Calu3 (cell line): Measurements from ENCODE around the gene NR3C1. TPM values are rescaled to one million over a fixed set of nuclear protein-coding genes. Genes with fewer than 3 reads are reported as not detected.

Experiments used
- BruUV-seq: library from RNA; stranded (reverse); fragments of 400-500 nt; replicated peaks from 2 replicates; lab custom pipeline; 2021; lab: Mats Ljungman, UMichigan
- CTCF ChIA-PET: fragments of 300-600 bp; sonication (Branson Sonifier 250); formaldehyde crosslinking; loops from one replicate; lab custom pipeline; 2022; ENCODE audit warnings: antibody characterized with exemption; lab: Charles Lee
- DNase-seq: peaks from one replicate; pipeline ENCODE4 v3.0.0; 2022
- H3K27ac Mint-ChIP-seq: one replicate; pipeline ENCODE4 v1.8.0; 2022; ENCODE audit warnings: mixed read lengths; ENCODE audit not compliant: unreplicated experiment
- H3K27me3 Mint-ChIP-seq: one replicate; pipeline ENCODE4 v1.8.0; 2022; ENCODE audit warnings: mixed read lengths; ENCODE audit not compliant: unreplicated experiment
- H3K36me3 Mint-ChIP-seq: one replicate; pipeline ENCODE4 v1.8.0; 2022; ENCODE audit warnings: mild to moderate bottlenecking, moderate library complexity, mixed read lengths; ENCODE audit not compliant: insufficient read depth, unreplicated experiment
- H3K4me1 Mint-ChIP-seq: one replicate; pipeline ENCODE4 v1.8.0; 2022; ENCODE audit warnings: mild to moderate bottlenecking, low read depth, mixed read lengths; ENCODE audit not compliant: unreplicated experiment
- H3K4me3 Mint-ChIP-seq: one replicate; pipeline ENCODE4 v1.8.0; 2022; ENCODE audit warnings: mild to moderate bottlenecking, low read depth, moderate library complexity, mixed read lengths; ENCODE audit not compliant: unreplicated experiment
- H3K9me3 Mint-ChIP-seq: one replicate; pipeline ENCODE4 v1.8.0; 2022; ENCODE audit warnings: low read depth, mixed read lengths; ENCODE audit not compliant: unreplicated experiment
- intact Hi-C: fragments of 100-400 bp; cut with micrococcal nuclease; formaldehyde crosslinking; loops from one replicate; pipeline ENCODE4 v1.10.0; 2022; ENCODE audit not compliant: unreplicated experiment
- total RNA-seq: library from RNA; stranded (reverse); gene quantifications from 2 replicates; pipeline ENCODE4 v1.2.3, GENCODE V29; 2022
- TF ChIP-seq, protein P1 (sequence below): fragments of 200-600 bp; IDR thresholded peaks from one replicate; pipeline ENCODE4 v1.8.0; 2022; ENCODE audit warnings: antibody characterized with exemption; ENCODE audit not compliant: unreplicated experiment

The NR3C1 gene
- total RNA-seq, 1 experiment from 2014 or later: 63.1 TPM

DNA sequence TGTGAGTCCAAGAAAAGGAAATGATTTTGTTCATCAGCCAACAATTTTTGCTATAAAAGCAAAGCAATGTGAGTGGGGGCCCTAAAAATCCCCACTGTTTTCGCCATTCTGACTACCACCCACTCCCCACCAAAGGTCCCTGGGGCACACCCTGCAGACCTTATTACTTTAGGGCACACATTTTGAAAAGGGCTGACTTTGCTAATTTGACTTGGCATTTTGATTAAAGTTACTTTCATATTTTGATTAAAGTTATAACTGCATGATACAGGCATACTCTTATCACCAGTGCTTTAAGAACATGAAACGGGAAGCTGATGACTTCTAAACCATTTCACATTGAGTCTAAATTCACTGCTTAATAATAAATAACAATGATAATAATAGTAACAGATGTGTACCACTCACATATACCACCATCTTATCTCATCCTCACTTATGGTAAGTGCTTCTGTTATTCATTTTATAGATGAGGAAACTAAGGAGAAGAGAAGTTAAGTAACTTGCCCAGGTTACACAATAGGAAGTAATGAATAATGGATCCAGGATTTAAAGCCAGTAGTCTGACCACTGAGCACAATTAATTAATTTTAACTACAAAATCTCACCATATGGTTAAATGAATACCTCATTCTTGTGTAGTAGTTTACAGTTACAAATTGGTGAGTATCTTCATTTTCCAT lies 25.4 kb upstream of the NR3C1 start:
- intact Hi-C loops: no loop called here
- Mint-ChIP-seq H3K4me3 (no peak overlapping the region), H3K36me3 (no peaks in the 10 kb centered on the region), H3K27ac (no peak overlapping the region), H3K9me3 (no peaks in the 10 kb centered on the region), H3K27me3 (no peaks in the 10 kb centered on the region), H3K4me1 (peaks cover 6% of the 10 kb centered on the region)
- BruUV-seq: no TSS peak
- TF ChIP-seq, protein P1, sequence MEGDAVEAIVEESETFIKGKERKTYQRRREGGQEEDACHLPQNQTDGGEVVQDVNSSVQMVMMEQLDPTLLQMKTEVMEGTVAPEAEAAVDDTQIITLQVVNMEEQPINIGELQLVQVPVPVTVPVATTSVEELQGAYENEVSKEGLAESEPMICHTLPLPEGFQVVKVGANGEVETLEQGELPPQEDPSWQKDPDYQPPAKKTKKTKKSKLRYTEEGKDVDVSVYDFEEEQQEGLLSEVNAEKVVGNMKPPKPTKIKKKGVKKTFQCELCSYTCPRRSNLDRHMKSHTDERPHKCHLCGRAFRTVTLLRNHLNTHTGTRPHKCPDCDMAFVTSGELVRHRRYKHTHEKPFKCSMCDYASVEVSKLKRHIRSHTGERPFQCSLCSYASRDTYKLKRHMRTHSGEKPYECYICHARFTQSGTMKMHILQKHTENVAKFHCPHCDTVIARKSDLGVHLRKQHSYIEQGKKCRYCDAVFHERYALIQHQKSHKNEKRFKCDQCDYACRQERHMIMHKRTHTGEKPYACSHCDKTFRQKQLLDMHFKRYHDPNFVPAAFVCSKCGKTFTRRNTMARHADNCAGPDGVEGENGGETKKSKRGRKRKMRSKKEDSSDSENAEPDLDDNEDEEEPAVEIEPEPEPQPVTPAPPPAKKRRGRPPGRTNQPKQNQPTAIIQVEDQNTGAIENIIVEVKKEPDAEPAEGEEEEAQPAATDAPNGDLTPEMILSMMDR: no peak
- CTCF ChIA-PET: no interaction called here
- no peak for DNase-seq

GRCh38 chr5:143428155-143428554 lies 24.7 kb upstream of the NR3C1 start:
- Mint-ChIP-seq H3K4me3 (no peak overlapping the region), H3K36me3 (no peaks in the 10 kb centered on the region), H3K27ac (no peak overlapping the region), H3K27me3 (no peaks in the 10 kb centered on the region), H3K4me1 (no peaks in the 10 kb centered on the region), H3K9me3 (no peaks in the 10 kb centered on the region)
- intact Hi-C loops: no loop called here
- BruUV-seq: no TSS peak
- DNase-seq: no peak
- TF ChIP-seq, protein P1: no peak
- CTCF ChIA-PET: no interaction called here

DNA sequence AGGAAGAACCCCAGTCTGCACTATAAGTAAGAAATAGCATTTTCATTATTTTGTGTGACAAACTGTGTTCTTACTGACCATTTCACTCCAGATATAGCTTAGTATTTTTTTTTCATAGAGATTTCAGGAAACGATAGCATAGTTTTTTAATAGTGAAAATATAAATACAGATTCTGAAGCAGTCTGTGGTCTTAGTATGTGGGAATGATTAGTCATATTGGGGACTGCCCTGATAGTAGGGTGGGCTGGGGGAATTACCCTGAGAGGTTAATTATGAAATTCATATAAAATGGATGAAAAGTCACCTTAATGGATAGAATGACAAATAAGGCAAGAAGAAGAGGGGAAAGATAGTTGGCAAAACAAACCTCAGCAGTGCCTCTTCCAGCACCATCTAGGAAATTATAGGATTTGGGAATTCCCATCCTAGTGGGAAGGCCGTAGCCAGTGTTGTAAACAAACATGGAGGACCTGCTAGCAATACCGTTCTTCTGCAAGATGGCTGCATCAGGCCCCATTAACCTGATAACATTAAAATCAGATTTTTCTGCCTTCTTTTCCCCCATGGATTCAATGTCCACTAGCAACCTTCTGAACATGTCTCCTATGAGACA lies 23.7 kb upstream of the NR3C1 start:
- intact Hi-C loops: no loop called here
- no peak for DNase-seq
- H3K4me1 Mint-ChIP-seq: no peaks in the 10 kb centered on the region
- no peaks in the 10 kb centered on the region for H3K9me3 Mint-ChIP-seq
- no TSS peak for BruUV-seq
- no peak overlapping the region for H3K4me3 Mint-ChIP-seq
- no peak overlapping the region for H3K27ac Mint-ChIP-seq
- no peaks in the 10 kb centered on the region for H3K36me3 Mint-ChIP-seq
- CTCF ChIA-PET: no interaction called here
- no peaks in the 10 kb centered on the region for H3K27me3 Mint-ChIP-seq
- TF ChIP-seq, protein P1: no peak

GRCh38 chr5:143426437-143426991 lies 23.0 kb upstream of the NR3C1 start:
- CTCF ChIA-PET: no interaction called here
- BruUV-seq: no TSS peak
- no peak overlapping the region for H3K27ac Mint-ChIP-seq
- H3K9me3 Mint-ChIP-seq: no peaks in the 10 kb centered on the region
- DNase-seq: no peak
- H3K36me3 Mint-ChIP-seq: no peaks in the 10 kb centered on the region
- TF ChIP-seq, protein P1: no peak
- H3K4me1 Mint-ChIP-seq: no peaks in the 10 kb centered on the region
- H3K4me3 Mint-ChIP-seq: no peak overlapping the region
- H3K27me3 Mint-ChIP-seq: no peaks in the 10 kb centered on the region
- intact Hi-C loops: no loop called here
